ENCODE measurements around the gene GADD45G. TPM values are rescaled to one million over a fixed set of nuclear protein-coding genes. Genes with fewer than 3 reads are reported as not detected.

GADD45G gene
- total RNA-seq, 1 donor: 1.8 TPM

DNA sequence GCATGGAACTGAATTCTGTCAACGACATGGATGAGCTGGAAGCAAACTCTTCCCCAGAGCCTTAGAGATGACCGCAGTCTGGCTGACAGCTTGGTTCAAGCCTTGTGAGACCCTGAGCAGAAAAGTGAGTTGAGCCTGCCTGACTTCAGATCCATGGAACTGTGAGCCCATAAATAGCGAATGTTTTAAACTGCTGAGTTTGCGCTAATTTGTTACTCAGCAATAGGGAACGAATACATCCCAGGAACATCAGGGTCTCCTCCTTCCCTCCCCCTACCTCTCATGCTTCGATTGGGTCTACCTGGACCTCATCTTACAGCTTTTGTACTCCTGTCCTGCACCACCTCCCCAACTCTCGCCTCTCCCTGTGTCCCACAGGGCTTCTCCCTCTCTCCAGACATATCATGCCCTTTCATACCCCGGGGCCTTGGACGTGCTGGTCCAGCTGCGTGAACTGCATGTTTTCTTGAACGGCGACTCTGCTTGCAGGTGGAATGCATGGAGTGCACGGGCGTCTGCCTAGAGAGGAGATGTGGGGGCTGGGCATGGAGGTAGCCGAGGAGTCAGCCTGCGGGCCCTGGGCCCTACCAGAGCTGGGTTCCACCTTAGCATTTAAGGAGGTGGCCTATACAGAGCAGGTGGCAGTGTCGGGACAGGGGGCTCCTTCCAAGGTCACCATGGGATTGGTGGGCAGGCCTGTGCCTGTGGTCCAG lies 7.9 kb downstream of the GADD45G start:
- no peaks in the 10 kb centered on the region for H3K9me3 ChIP-seq (ENCODE audit: low read depth, low read length)
- H3K4me1 ChIP-seq (ENCODE audit: insufficient read depth, low read length): no peaks in the 10 kb centered on the region
- H3K27me3 ChIP-seq (ENCODE audit: insufficient read depth, low read length): no peaks in the 10 kb centered on the region
- H3K4me3 ChIP-seq (ENCODE audit: low read length): no peak overlapping the region

DNA sequence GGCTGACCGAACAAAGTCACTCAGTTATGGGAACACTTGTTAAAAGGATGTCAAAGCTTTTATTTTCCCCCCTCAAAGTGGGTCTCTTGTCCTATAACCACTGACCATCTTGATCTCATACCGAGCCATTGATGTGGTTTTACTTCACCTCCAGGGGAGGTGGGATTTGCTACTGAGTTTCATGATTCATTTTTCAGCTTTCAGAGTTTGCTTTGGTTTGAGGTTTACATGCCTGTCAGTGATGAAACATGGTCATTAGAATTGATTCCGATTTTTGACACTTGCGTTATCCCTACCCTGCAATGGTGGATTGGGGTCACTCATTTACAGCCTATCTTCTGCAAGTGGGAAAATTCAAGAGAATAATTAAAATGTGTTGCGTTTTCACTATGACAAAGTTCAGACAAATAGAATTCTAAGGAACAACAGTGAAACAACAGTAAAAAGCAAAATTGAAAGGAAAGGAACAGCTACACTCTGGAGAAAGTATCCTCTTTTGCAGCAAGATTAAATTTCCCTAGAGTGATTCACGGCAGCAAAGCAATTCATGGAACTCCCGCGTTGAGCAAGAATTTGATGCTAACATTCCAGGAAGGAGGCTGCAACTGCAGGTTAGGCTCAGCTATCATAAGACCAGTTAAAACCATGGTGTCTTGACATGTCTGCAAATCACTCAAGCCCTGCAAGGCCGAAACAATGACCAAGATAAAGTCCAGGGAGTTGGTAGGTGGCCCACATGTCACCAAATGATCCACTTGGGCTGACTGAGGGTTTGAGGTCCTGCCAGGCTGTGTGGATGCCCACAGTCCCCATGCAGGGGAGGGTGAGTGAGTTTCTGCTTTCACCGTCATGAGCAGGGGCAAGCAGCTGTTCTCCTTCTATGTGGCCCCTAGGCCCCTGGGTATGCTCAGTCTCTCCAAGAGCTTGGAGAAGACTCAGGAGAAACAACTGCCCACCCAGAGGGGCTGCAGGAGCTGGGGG lies 9.4 kb downstream of the GADD45G start:
- Histone ChIP-seq H3K4me3 (ENCODE audit: low read length) (no peak overlapping the region), H3K27me3 (ENCODE audit: insufficient read depth, low read length) (no peaks in the 10 kb centered on the region), H3K9me3 (ENCODE audit: low read depth, low read length) (no peaks in the 10 kb centered on the region), H3K4me1 (ENCODE audit: insufficient read depth, low read length) (no peaks in the 10 kb centered on the region)

DNA sequence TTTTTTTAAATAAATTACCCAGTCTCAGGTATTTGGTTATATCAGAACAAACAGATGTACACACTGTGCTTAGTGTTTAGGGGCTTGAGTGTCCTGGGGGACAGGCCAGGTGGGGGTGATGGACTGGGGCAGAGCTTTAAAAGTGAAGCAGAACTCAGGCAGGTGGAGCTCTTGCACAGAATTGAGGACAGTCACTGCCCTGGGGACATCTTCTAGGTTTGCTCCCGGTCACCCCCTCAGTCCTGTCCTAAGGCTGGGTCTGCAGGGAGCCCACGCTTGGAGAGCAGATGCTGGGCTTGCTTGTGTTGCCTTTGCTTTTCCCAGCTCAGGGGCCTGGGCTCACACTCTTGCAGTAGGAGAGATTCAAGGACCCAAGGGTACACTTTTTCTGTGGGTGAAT lies 10.8 kb downstream of the GADD45G start:
- no peaks in the 10 kb centered on the region for H3K27me3 ChIP-seq (ENCODE audit: insufficient read depth, low read length)
- no peak overlapping the region for H3K4me3 ChIP-seq (ENCODE audit: low read length)
- H3K4me1 ChIP-seq (ENCODE audit: insufficient read depth, low read length): no peaks in the 10 kb centered on the region
- no peaks in the 10 kb centered on the region for H3K9me3 ChIP-seq (ENCODE audit: low read depth, low read length)

DNA sequence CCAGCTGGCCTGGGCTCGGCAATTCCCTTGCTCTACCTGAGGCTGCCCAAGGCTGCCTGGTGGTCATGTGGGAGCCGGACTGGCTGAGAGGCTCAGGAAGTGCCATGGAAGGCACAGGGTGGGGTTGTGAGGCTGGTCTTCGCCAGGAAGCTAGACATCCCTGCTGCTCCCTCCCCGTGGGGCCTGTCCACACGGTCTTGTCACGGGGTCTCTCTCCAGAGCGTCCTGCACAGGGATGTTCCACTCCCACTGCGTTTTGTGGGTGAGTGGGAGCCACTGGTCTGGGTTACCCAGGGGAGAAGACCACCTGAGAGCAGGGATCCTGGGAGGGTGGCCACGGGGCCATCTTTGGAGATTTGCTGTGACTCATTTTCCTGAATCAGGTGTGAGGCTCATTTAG lies 11.6 kb downstream of the GADD45G start:
- H3K27me3 ChIP-seq (ENCODE audit: insufficient read depth, low read length): no peaks in the 10 kb centered on the region
- no peaks in the 10 kb centered on the region for H3K9me3 ChIP-seq (ENCODE audit: low read depth, low read length)
- no peak overlapping the region for H3K4me3 ChIP-seq (ENCODE audit: low read length)
- H3K4me1 ChIP-seq (ENCODE audit: insufficient read depth, low read length): no peaks in the 10 kb centered on the region

DNA sequence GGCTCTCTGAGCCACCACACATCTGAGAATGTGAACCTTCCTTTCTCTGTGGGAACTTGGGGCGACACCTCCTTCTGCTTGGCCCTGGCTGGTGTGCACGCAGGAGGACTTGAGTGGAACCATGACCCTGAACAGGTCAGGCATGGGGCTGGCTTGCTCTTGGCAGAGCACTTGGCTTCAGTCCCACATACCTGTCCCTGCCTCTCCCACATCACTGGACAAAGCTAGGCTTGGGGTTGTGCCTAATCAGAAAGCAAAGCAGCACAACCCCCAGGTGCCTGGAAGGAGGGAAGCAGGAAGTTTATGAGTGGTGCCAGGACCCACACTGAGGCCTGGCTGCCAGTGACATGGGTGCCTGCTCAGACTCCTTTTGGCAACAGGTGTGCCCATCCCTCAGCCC lies 13.2 kb downstream of the GADD45G start:
- H3K9me3 ChIP-seq (ENCODE audit: low read depth, low read length): no peaks in the 10 kb centered on the region
- H3K27me3 ChIP-seq (ENCODE audit: insufficient read depth, low read length): no peaks in the 10 kb centered on the region
- H3K4me1 ChIP-seq (ENCODE audit: insufficient read depth, low read length): no peaks in the 10 kb centered on the region
- H3K4me3 ChIP-seq (ENCODE audit: low read length): no peak overlapping the region

DNA sequence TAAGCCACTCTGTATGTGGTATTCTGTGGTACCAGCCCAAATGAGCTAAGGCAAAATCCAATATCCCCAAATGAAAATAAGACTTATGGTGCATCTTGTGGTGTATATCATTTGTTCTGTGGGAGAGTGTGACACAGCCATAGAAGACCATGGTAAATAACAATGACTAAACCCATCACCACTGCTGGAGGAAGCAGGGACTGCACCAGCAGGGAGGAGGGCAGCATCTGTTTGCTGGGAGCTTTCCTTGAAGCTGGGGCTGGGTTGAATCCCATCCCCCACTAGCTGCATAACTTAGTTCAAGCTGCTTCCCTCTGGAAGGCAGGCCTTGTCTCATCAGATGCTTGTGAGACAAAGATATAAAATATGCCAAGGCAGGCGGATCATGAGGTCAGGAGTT lies 14.2 kb downstream of the GADD45G start:
- Histone ChIP-seq H3K27me3 (ENCODE audit: insufficient read depth, low read length) (no peaks in the 10 kb centered on the region), H3K9me3 (ENCODE audit: low read depth, low read length) (no peaks in the 10 kb centered on the region), H3K4me3 (ENCODE audit: low read length) (no peak overlapping the region), H3K4me1 (ENCODE audit: insufficient read depth, low read length) (peaks cover 5% of the 10 kb centered on the region)

DNA sequence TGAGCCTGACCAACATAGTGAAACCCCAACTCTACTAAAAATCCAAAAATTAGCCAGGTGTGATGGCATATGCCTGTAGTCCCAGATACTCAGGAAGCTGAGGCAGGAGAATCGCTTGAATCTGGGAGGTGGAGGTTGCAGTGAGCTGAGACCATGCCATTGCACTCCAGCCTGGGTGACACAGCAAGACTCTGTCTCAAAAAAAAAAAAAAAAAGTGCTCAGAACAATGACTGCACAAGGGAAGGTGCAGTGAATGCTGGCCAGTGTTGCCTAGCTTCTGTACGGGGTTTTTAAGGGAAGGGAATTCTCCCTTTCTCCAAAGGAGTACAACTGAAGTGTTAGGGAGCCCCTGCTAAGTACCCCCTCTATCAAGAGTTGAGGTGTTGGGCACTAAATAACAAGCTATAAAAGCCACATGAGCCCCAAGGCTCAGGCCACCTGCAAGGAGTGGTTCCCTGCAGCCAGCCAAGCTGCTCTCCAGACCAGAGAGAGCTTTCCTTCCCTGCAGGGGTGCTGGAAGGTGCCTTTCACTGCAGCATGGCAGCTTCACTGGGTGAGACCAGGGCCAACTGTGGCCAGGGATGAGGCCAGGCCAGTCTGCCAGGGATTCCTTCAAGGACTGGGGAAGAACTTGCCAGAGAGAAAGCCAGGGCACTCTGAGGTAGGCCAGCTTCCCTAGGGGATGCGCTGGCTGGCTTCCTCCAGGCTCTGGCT lies 14.8 kb downstream of the GADD45G start:
- Histone ChIP-seq H3K9me3 (ENCODE audit: low read depth, low read length) (no peaks in the 10 kb centered on the region), H3K27me3 (ENCODE audit: insufficient read depth, low read length) (no peaks in the 10 kb centered on the region), H3K4me3 (ENCODE audit: low read length) (no peak overlapping the region), H3K4me1 (ENCODE audit: insufficient read depth, low read length) (peaks cover 5% of the 10 kb centered on the region)

DNA sequence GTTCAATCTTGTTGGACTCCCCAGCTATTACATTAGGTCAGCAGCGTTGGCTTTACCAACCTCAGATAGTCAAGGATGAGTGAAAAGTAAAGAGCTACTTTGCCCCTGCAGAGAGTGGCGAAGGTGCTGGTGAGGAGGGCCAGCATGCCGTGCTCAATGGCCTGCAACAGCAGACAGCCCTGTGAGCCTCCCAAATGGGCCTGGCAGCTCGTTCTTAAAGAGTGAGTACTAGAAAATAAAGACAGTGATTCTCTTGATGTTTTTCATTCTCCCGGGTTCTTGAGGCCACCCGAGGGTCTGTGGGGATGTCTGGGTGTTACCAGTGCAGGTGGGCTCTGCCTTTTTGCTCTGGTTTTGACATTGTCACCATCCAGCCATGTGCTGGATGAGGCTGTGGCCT lies 16.2 kb downstream of the GADD45G start:
- H3K4me1 ChIP-seq (ENCODE audit: insufficient read depth, low read length): peaks cover 5% of the 10 kb centered on the region
- H3K4me3 ChIP-seq (ENCODE audit: low read length): no peak overlapping the region
- H3K27me3 ChIP-seq (ENCODE audit: insufficient read depth, low read length): no peaks in the 10 kb centered on the region
- no peaks in the 10 kb centered on the region for H3K9me3 ChIP-seq (ENCODE audit: low read depth, low read length)

DNA sequence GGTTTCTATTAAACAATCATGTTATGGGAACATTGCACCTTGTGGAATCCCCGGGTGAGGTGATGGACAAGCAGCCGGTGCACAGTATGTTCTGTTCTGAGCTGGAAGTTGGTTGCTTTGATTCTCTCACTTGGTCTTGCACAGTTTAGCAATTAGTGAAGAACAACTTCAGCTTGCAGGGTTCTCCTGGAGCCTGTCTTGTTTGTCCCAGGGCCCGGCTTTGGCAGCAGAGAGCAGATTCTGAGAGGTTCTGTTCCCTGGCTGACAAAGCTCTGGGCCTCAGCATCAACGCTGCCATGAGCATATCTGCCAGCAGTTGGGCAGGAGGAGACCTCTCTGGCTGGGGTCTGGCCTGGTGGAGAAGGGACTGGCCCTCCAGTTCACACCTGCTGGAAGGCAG lies 16.9 kb downstream of the GADD45G start:
- H3K27me3 ChIP-seq (ENCODE audit: insufficient read depth, low read length): no peaks in the 10 kb centered on the region
- H3K9me3 ChIP-seq (ENCODE audit: low read depth, low read length): no peaks in the 10 kb centered on the region
- H3K4me3 ChIP-seq (ENCODE audit: low read length): no peak overlapping the region
- peaks cover 5% of the 10 kb centered on the region for H3K4me1 ChIP-seq (ENCODE audit: insufficient read depth, low read length)

DNA sequence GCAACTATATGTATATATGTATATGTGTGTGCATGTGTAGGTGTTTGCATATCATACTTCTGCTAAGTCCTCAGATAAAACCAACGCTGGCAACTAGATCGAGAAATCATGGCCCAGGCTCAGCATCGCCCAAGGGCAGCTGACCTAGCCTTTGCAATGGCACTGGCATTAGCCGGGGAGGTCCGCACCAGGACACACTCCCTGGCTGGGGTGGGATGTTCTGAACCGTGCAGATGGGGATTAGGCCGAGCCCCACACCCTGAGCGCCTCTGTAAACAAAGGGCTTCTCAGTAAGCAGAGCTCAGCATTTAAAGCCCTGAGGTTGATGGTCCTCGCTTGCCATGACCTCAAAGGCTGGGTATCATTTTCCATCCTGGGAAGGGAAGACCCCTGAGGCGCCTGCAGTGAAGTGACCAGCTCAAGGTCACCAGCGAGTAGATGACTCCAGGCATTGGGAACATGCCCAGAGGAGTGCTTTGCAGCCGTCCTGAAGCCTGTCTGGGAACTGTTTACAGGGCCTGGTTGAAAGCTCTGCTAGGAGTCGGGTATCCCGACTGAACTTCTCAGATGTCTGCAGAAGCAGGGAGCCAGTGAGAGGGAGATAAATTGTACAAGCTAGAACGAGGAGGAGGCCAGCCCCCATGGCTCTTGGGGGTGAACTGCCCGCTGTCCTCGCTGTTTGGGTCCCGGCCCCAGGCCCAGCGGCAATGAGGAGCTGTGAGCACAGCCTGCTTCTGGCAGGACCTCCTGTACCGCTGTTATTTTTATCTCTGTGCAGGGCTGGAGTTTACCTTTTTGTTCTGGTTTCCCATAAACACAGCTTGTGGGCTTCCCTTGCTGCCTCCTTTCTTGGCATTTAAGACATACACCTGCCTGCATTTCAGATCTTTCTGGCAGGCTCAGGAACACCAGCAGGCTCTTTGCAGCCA lies 18.4 kb downstream of the GADD45G start:
- no peaks in the 10 kb centered on the region for H3K9me3 ChIP-seq (ENCODE audit: low read depth, low read length)
- no peaks in the 10 kb centered on the region for H3K27me3 ChIP-seq (ENCODE audit: insufficient read depth, low read length)
- H3K4me1 ChIP-seq (ENCODE audit: insufficient read depth, low read length): peaks cover 5% of the 10 kb centered on the region
- H3K4me3 ChIP-seq (ENCODE audit: low read length): no peak overlapping the region

DNA sequence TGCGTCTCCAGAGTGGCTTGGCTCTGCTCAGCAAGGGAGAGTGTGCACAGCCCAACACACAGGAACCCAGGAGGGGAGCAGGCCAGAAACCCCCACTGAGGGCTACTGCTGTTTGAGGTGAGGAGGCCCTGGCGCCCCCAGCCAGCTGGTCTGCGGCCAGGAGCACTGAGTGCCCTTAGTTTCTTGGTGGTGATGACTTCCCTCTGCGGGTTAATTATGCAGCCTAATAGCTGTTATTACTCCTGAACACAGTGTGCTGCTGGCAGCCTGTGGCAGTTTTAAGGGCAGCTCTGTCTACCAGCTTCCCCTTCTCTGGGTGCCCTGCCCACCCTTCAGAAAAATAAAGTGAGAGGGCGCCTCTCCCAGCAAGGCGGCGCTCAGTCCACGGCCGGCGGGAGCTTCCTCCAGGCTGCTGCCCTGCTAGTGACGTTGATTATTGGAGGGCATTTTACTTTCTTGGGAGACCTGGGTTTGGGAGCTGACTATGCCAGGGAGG lies 19.2 kb downstream of the GADD45G start:
- peaks cover 5% of the 10 kb centered on the region for H3K4me1 ChIP-seq (ENCODE audit: insufficient read depth, low read length)
- no peaks in the 10 kb centered on the region for H3K9me3 ChIP-seq (ENCODE audit: low read depth, low read length)
- H3K4me3 ChIP-seq (ENCODE audit: low read length): no peak overlapping the region
- H3K27me3 ChIP-seq (ENCODE audit: insufficient read depth, low read length): no peaks in the 10 kb centered on the region

DNA sequence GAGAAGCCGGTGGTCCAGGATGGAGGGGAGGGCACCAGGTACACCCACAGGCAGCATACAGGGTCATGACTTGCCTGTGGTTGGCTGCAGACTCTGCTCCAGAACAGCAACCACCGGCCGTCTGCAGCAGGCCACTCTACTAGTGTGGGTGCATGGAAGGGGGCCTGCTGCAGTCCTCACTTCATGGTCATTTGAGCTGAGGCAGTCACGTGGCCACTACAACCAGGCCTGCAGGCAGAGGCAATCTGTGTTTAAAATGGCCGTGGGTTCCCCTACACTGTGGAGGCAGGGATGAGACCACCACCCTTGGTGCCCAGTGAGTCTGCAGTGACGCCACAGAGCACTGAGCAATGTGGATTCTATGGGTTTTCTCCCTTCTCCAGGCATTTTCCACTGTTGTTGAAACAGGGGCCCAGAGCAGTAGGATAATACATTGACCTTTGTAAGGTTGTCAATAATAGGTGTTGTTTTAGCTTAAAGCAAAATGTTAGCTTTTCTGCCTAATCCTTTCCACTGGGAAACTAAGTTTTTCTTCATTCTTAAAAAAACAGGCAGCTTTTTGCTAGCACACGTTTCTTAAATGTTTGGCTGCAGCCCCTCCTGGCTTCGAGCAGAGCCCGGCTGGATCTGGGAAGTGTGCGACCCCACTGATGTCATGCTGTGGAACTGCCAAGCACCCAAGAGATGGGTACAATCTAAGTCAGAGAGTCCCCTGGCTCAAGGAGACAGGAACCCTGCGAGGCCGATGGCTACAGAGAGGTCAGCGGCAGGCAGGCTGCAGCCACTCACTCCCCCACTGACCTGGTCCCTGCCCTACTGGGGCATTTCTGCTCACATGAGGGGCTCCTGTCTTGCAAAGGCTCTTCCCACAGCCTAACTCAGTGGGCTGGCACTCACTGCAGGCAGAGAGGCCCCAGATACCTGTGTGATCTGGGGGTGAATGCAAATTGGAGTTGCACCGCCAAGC lies 21.2 kb downstream of the GADD45G start:
- H3K4me3 ChIP-seq (ENCODE audit: low read length): no peak overlapping the region
- peaks cover 5% of the 10 kb centered on the region for H3K4me1 ChIP-seq (ENCODE audit: insufficient read depth, low read length)
- no peaks in the 10 kb centered on the region for H3K9me3 ChIP-seq (ENCODE audit: low read depth, low read length)
- H3K27me3 ChIP-seq (ENCODE audit: insufficient read depth, low read length): no peaks in the 10 kb centered on the region

DNA sequence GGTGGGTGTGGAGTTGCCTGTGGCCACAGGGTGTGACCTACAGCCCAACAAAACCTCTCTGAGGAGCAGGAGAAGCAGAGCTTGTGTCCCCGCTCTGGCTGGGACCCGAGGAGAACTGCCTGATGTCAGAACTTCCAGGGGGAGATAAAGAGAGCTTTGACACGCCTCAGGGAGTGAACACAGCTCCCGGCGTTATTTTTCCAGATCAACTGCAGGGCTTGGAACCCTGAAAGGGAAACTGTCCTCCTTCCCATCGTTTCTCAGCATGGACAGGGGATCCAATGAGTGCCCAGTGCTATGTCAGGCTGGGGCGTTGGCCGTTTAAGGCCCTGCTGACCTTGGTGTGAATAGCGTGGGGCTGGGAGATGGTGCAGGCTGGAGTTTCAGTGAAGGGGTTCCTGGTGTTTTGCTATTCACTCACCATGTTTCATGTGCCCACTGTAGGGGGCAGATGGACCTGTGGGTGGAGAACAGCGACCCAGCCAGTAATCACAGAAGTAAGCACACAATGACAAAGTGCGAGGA lies 22.0 kb downstream of the GADD45G start:
- Histone ChIP-seq H3K4me3 (ENCODE audit: low read length) (no peak overlapping the region), H3K9me3 (ENCODE audit: low read depth, low read length) (no peaks in the 10 kb centered on the region), H3K27me3 (ENCODE audit: insufficient read depth, low read length) (no peaks in the 10 kb centered on the region), H3K4me1 (ENCODE audit: insufficient read depth, low read length) (peaks cover 5% of the 10 kb centered on the region)

Data from mononuclear cell (primary cell).